Ramos (cell line): ENCODE results near the gene HDHD3.
"Not testable (repeated sequence)": the region's sequence is repeated elsewhere in the genome, so short reads cannot be mapped to it uniquely, and the experiment has no call there.

Experiments
- in situ Hi-C: fragments of 300-500 bp; cut with MboI; formaldehyde crosslinking; loops from one replicate; pipeline ENCODE4 v1.14.3; 2022; ENCODE audit warnings: low sequenced_read_pairs; ENCODE audit not compliant: unreplicated experiment

Gene HDHD3, protein sequence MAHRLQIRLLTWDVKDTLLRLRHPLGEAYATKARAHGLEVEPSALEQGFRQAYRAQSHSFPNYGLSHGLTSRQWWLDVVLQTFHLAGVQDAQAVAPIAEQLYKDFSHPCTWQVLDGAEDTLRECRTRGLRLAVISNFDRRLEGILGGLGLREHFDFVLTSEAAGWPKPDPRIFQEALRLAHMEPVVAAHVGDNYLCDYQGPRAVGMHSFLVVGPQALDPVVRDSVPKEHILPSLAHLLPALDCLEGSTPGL

GRCh38 chr9:113376634-113377567, at the start of gene HDHD3:
HDHD3 (minus strand) TSS chr9:113376986; CDS start chr9:113374354, 2,632 bp downstream.
- in situ Hi-C loops = no loop called here

DNA sequence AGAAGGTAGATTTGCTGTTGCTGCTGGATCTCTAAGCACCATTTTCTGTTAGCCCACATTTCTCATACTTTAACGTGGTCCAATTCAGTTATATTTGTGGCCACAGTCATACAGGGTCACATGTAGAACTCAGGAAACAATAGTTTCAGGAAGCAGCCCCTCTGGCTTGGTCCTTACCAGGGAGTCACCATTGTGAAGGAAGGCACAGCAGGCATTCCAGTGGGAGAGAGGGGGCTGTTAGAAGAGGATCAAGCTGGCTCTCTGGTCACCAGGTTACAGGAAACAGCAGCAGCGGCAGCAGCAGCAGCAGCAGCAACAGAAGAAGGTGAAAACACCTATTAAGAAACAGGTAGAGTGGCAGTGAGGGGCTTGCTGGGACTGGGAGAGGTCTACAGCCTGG, 48.3 kb upstream of the HDHD3 start:
- in situ Hi-C loops = no loop called here

DNA sequence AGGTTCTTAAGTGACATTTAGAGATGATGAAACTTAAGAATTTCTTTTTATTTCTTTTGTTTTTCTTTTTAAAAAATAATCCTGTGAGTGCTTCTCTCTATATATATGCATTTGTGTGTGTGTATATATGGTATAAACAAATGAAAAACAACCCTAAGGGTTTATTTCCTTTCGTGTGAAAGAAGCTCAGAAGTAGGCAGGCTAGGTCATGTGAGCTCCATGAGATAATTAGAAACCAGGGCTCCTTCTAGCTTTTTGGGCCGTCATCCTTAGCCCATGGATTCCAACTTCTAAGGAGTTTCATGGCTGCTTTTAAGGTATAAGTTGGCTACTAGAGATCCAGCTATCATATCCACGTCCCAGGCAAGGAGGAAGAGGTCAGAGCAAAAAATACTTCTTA, 44.9 kb upstream of the HDHD3 start:
- in situ Hi-C loops = no loop called here

GRCh38 chr9:113417370-113417769, 40.6 kb upstream of the HDHD3 start:
- in situ Hi-C loops = no loop called here

GRCh38 chr9:113416149-113416721, 39.4 kb upstream of the HDHD3 start:
- in situ Hi-C loops = no loop called here

- in situ Hi-C loops = no loop called here
These were observed 33.5 kb upstream of the HDHD3 start, which contains the start of the genes C9orf43 and POLE3 for GRCh38 chr9:113410207-113410864. C9orf43 (plus strand) TSS chr9:113410747; CDS start chr9:113413494, 2,747 bp downstream. POLE3 (minus strand) TSS chr9:113410675; CDS start chr9:113410293, 382 bp downstream.

- in situ Hi-C loops = no loop called here
These were observed 33.1 kb upstream of the HDHD3 start for GRCh38 chr9:113409883-113410206.

- in situ Hi-C loops = no loop called here
These were observed 32.7 kb upstream of the HDHD3 start for GRCh38 chr9:113409481-113409880.

DNA sequence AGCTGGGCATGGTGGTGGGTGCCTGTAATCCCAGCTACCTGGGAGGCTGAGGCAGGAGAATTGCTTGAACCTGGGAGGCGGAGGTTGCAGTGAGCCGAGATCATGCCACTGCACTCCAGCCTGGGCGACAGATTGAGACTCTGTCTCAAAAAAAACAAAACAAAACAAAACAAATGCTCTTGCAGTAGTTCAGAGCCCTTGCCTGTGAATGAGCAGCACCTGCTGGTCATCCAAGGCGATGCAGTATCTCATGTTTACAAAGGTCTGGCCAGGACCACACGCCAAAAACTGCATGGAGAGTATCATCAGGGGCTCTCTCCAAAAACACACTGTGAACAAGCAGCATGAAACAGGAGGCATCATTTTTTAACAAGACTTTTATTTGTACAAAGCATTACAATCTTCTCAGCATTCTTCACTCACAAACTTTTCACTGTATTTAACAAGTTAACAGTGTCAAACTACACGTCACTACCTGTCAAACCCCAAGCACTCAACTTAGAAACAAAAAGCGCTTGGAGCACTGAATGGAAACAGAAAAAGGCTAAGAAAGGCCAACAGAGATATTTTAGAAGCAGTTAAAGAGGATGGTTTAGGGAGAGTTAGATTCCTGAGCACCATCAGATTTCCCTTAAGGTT, 30.2 kb upstream of the HDHD3 start:
- in situ Hi-C loops = not testable (repeated sequence)

- in situ Hi-C loops = not testable (repeated sequence)
These were observed 29.6 kb upstream of the HDHD3 start for GRCh38 chr9:113406353-113406752.

GRCh38 chr9:113403646-113404045, 26.9 kb upstream of the HDHD3 start:
- in situ Hi-C loops = no loop called here

DNA sequence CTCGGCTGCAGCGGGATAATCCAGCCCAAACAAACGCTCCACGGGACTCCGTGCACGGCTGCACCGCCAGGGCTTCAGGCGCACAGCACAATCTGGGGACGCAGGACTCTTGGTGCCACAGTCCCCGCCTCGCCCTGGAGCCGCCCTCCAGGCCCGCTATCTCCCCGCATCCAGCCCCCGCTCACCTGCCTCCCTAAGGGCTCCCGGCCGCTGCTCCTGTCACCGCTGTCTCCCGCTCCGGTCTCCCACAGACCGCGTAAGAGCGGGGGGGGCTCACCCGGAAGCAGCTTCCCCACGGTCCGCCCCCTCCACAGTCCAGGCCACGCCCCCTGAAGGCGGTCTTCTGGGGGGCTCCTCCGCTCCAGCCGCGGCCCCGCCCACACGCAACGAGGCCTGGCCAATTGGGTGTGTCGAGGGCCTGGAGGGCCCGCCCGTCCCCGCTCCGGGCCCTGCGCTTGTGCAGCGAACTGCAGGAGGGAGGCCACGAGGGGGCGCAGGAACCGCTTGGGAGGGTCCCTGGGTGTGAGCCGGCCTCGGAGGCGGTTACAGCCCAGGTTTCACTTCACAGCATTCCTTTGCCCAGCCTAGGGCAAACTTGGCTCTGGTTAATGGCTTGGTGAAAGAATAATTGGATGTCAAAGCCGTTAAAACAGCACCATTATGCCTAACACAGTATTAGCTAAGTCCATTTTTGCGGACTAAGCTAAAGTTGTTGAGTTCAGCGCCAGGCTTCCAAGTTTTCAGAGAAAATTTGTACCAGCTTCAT, 24.4 kb upstream of the HDHD3 start, which contains the start of gene ALAD:
TSS of gene ALAD (minus strand) at position 258 of the 766 bp plus-strand sequence. CDS start 7,725 bp downstream, outside the sequence.
- in situ Hi-C loops = no loop called here

DNA sequence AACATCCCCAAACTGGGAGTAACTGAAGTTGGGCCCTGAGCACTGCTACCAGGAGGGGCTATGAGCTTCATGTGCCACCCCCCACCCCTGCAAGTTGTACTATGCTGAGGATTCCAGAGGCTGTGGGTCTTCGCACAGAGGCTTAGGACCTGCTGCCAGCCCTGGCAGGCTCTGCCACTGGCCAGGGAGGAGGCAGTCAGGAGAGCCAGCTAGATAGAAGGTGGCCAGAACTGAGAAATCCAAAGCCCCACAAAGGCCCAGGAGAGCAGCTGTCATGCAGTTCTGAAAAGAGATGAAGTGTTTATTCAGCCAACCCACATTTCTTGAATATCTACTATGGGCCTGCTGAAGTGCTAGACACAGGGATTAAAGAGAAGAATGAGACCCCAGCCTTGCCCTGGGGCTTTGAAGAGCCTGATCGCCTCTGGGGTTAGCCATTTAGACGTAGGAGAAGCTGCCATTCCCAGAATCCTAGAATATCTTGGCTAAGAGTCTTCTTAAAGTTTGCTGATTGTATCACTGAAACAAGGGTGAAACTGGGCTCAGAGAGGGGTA, 22.9 kb upstream of the HDHD3 start:
- in situ Hi-C loops = no loop called here

DNA sequence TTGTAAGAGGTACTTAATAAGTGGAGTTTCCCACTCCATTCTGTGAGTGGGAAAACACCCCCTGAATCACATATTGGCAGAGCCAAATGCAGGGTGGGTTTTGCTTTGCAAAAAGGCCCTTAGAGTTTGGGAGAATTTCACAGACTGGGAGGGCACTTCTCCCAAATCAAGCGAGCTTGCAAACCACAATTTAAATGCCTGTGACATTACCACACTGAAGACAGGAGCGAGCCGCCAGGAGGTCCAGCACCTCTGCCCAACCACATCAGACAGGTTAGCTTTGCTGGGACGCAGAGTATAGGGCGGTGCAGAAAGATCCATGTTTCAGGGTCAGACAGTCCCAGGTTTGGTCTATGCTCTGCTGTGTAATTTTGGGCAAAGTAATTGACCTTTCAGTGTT, 22.0 kb upstream of the HDHD3 start:
- in situ Hi-C loops = no loop called here

- in situ Hi-C loops = no loop called here
These were observed 20.4 kb upstream of the HDHD3 start for GRCh38 chr9:113397203-113397631.

DNA sequence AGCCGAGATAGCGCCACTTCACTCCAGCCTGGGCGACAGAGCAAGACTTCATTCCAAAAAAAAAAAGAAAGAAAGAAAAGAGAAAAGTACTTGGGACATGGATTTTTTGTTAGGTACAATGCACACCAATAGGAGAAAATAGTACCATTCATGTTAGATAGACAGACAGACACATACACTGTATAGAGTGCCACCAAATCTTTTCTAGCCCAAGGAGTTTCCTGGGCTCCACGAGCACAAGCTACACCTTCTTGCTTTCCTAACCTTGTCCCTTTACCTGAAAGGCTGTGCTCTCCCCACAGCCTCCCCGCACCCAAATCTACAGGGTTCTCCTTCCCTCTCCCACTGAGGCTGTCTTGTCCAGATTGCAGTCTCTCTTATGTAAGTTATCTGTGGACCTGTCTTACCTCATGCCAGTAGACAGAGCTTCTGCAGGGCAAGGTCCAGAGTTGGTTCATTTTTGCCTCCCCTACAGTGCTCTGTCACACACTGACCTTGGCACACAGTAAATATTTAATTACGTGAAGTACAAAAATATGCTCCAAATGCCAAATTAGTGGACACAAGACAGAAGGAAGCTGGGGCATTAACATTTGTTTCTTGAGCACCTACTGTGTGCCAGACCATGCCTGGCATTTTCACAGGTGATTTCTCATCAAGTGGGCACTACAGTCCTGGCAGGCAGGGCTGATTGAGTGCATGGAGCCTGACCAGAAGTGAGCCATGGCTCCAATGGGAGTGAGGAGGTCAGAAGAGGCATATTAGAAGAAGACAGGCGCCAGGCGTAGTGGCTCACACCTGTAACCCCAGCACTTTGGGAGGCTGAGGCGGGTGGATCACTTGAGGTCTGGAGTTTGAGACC, 18.4 kb upstream of the HDHD3 start:
- in situ Hi-C loops = no loop called here

- in situ Hi-C loops = no loop called here
These were observed 16.5 kb upstream of the HDHD3 start for GRCh38 chr9:113393281-113393680.

GRCh38 chr9:113391917-113392316, 15.1 kb upstream of the HDHD3 start:
- in situ Hi-C loops = no loop called here
